Stimulated activated memory B cell treated with anti-CD40 and anti-IgM and Interleukin-4, amounts not matched to agents 10 μg/mL and 1 μg/mL and 100 μg/mL, for 72 hours (primary cell): Measurements from ENCODE around the gene TSFM.
A peak's percentile ranks its signal among the peaks of the same experiment; 100 is the strongest.

Experiments
- ATAC-seq: fragments of 150-1000 bp; cut with Tn5 transposase; 2 replicates; pipeline ENCODE4 v1.10.0; 2021
- H3K27ac Mint-ChIP-seq: one replicate; pipeline ENCODE4 v1.8.0; 2022; ENCODE audit warnings: mild to moderate bottlenecking, mixed read lengths
- H3K27me3 Mint-ChIP-seq: one replicate; pipeline ENCODE4 v1.8.0; 2022; ENCODE audit warnings: mixed read lengths
- H3K36me3 Mint-ChIP-seq: one replicate; pipeline ENCODE4 v1.8.0; 2022; ENCODE audit warnings: mixed read lengths
- H3K4me1 Mint-ChIP-seq: one replicate; pipeline ENCODE4 v1.8.0; 2022; ENCODE audit warnings: mixed read lengths
- H3K4me3 Mint-ChIP-seq: one replicate; pipeline ENCODE4 v1.8.0; 2022; ENCODE audit warnings: mild to moderate bottlenecking, moderate library complexity, mixed read lengths
- H3K9me3 Mint-ChIP-seq: one replicate; pipeline ENCODE4 v1.8.0; 2022; ENCODE audit warnings: mixed read lengths

Gene TSFM

GRCh38 chr12:57741844-57742738 is 40.5 kb upstream of the TSFM start:
- Mint-ChIP-seq H3K9me3 (no peaks in the 10 kb centered on the region), H3K4me3 (peak overlapping the region; percentile 79), H3K36me3 (peaks cover 10% of the 10 kb centered on the region), H3K27me3 (no peaks in the 10 kb centered on the region), H3K27ac (peak overlapping the region; percentile 87), H3K4me1 (peaks cover 68% of the 10 kb centered on the region)
- peak; percentile 77 for ATAC-seq

- H3K4me1 Mint-ChIP-seq: peaks cover 67% of the 10 kb centered on the region
- peaks cover 23% of the 10 kb centered on the region for H3K36me3 Mint-ChIP-seq
- no peak for ATAC-seq
- peak overlapping the region; percentile 85 for H3K4me3 Mint-ChIP-seq
- peak overlapping the region; percentile 97 for H3K27ac Mint-ChIP-seq
- H3K27me3 Mint-ChIP-seq: no peaks in the 10 kb centered on the region
- no peaks in the 10 kb centered on the region for H3K9me3 Mint-ChIP-seq
Observed at GRCh38 chr12:57743769-57744168, 38.8 kb upstream of the TSFM start.

GRCh38 chr12:57744194-57744776 is 38.3 kb upstream of the TSFM start:
- Mint-ChIP-seq H3K4me3 (peak overlapping the region; percentile 85), H3K27ac (peak overlapping the region; percentile 97), H3K9me3 (no peaks in the 10 kb centered on the region), H3K27me3 (no peaks in the 10 kb centered on the region), H3K36me3 (peaks cover 28% of the 10 kb centered on the region), H3K4me1 (peaks cover 67% of the 10 kb centered on the region)
- ATAC-seq: peak; percentile 73

- Mint-ChIP-seq H3K36me3 (peaks cover 28% of the 10 kb centered on the region), H3K27me3 (no peaks in the 10 kb centered on the region), H3K27ac (peak within 1 kb of the TSS; percentile 97), H3K4me3 (peak within 1 kb of the TSS; percentile 85), H3K9me3 (no peaks in the 10 kb centered on the region), H3K4me1 (peaks cover 62% of the 10 kb centered on the region)
- peak; percentile 96 for ATAC-seq
Observed at GRCh38 chr12:57744777-57745484, 37.7 kb upstream of the TSFM start, which contains the start of gene TSPAN31. Gene TSPAN31 (plus strand): TSS chr12:57745039. CDS start chr12:57745155, 116 bp downstream.

GRCh38 chr12:57745485-57745881 is 37.1 kb upstream of the TSFM start:
- H3K4me3 Mint-ChIP-seq: peak overlapping the region; percentile 85
- no peaks in the 10 kb centered on the region for H3K27me3 Mint-ChIP-seq
- peaks cover 56% of the 10 kb centered on the region for H3K4me1 Mint-ChIP-seq
- H3K27ac Mint-ChIP-seq: peak overlapping the region; percentile 97
- ATAC-seq: no peak
- no peaks in the 10 kb centered on the region for H3K9me3 Mint-ChIP-seq
- H3K36me3 Mint-ChIP-seq: peaks cover 28% of the 10 kb centered on the region

- H3K4me1 Mint-ChIP-seq: peaks cover 53% of the 10 kb centered on the region
- ATAC-seq: no peak
- H3K27me3 Mint-ChIP-seq: no peaks in the 10 kb centered on the region
- H3K9me3 Mint-ChIP-seq: no peaks in the 10 kb centered on the region
- H3K4me3 Mint-ChIP-seq: peak overlapping the region; percentile 85
- peaks cover 29% of the 10 kb centered on the region for H3K36me3 Mint-ChIP-seq
- peak overlapping the region; percentile 97 for H3K27ac Mint-ChIP-seq
Observed at GRCh38 chr12:57746025-57746424, 36.6 kb upstream of the TSFM start.

- Mint-ChIP-seq H3K4me3 (no peak overlapping the region), H3K4me1 (peaks cover 58% of the 10 kb centered on the region), H3K27me3 (no peaks in the 10 kb centered on the region), H3K9me3 (no peaks in the 10 kb centered on the region), H3K36me3 (peaks cover 36% of the 10 kb centered on the region), H3K27ac (peak overlapping the region; percentile 42)
- ATAC-seq: no peak
Observed at GRCh38 chr12:57749061-57749460, 33.5 kb upstream of the TSFM start.

GRCh38 chr12:57750561-57751431 is 31.8 kb upstream of the TSFM start:
- Mint-ChIP-seq H3K27me3 (no peaks in the 10 kb centered on the region), H3K4me3 (peak overlapping the region; percentile 88), H3K27ac (peak overlapping the region; percentile 88), H3K4me1 (peaks cover 51% of the 10 kb centered on the region), H3K36me3 (peaks cover 36% of the 10 kb centered on the region), H3K9me3 (no peaks in the 10 kb centered on the region)
- ATAC-seq: no peak

- peaks cover 49% of the 10 kb centered on the region for H3K4me1 Mint-ChIP-seq
Observed at GRCh38 chr12:57751432-57751787, 31.2 kb upstream of the TSFM start.

GRCh38 chr12:57751788-57752667 is 30.6 kb upstream of the TSFM start, which contains the start of gene CDK4:
Gene CDK4 (minus strand): TSS chr12:57752310. CDS start chr12:57751717, 593 bp downstream.
- peak within 1 kb of the TSS; percentile 88 for H3K4me3 Mint-ChIP-seq
- no peaks in the 10 kb centered on the region for H3K27me3 Mint-ChIP-seq
- peaks cover 27% of the 10 kb centered on the region for H3K36me3 Mint-ChIP-seq
- ATAC-seq: peak; percentile 86
- H3K9me3 Mint-ChIP-seq: no peaks in the 10 kb centered on the region
- peak within 1 kb of the TSS; percentile 88 for H3K27ac Mint-ChIP-seq
- peaks cover 52% of the 10 kb centered on the region for H3K4me1 Mint-ChIP-seq

More at GRCh38 chr12:57751432-57751787, 31.2 kb upstream of the TSFM start:
- H3K9me3 Mint-ChIP-seq: no peaks in the 10 kb centered on the region
- peaks cover 34% of the 10 kb centered on the region for H3K36me3 Mint-ChIP-seq
- peak overlapping the region; percentile 88 for H3K4me3 Mint-ChIP-seq
- no peaks in the 10 kb centered on the region for H3K27me3 Mint-ChIP-seq
- H3K27ac Mint-ChIP-seq: peak overlapping the region; percentile 88
- ATAC-seq: no peak

- Mint-ChIP-seq H3K27me3 (no peaks in the 10 kb centered on the region), H3K36me3 (peaks cover 21% of the 10 kb centered on the region), H3K9me3 (no peaks in the 10 kb centered on the region), H3K27ac (peak overlapping the region; percentile 88), H3K4me1 (peaks cover 55% of the 10 kb centered on the region), H3K4me3 (peak overlapping the region; percentile 88)
- ATAC-seq: no peak
Observed at GRCh38 chr12:57752668-57753000, 30.0 kb upstream of the TSFM start.

GRCh38 chr12:57753756-57754337 is 28.7 kb upstream of the TSFM start:
- peak overlapping the region; percentile 76 for H3K4me3 Mint-ChIP-seq
- ATAC-seq: no peak
- H3K4me1 Mint-ChIP-seq: peaks cover 61% of the 10 kb centered on the region
- H3K27ac Mint-ChIP-seq: peak overlapping the region; percentile 88
- H3K9me3 Mint-ChIP-seq: no peaks in the 10 kb centered on the region
- no peaks in the 10 kb centered on the region for H3K27me3 Mint-ChIP-seq
- H3K36me3 Mint-ChIP-seq: peaks cover 20% of the 10 kb centered on the region

- peak; percentile 70 for ATAC-seq
- peak within 1 kb of the TSS; percentile 87 for H3K4me3 Mint-ChIP-seq
- H3K27me3 Mint-ChIP-seq: no peaks in the 10 kb centered on the region
- peaks cover 63% of the 10 kb centered on the region for H3K4me1 Mint-ChIP-seq
- peak within 1 kb of the TSS; percentile 88 for H3K27ac Mint-ChIP-seq
- H3K36me3 Mint-ChIP-seq: peaks cover 21% of the 10 kb centered on the region
- no peaks in the 10 kb centered on the region for H3K9me3 Mint-ChIP-seq
Observed at GRCh38 chr12:57754411-57755193, 28.0 kb upstream of the TSFM start, which contains the start of gene MARCHF9. Gene MARCHF9 (plus strand): TSS chr12:57755103. CDS start chr12:57755529, 426 bp downstream.
